IMR-90 (cell line): ENCODE data around the gene LRRC18. TPM values are rescaled to one million over a fixed set of nuclear protein-coding genes. Genes with fewer than 3 reads are reported as not detected.

Source experiments
- ATAC-seq: fragments of 200-7000 bp; cut with Tn5 transposase; 2 replicates; pipeline ENCODE4 v1.9.1; 2020; ENCODE audit warnings: low read depth, mild to moderate bottlenecking, moderate library complexity
- BruUV-seq: library from RNA; stranded (reverse); fragments of 400-500 nt; replicated peaks from 2 replicates; lab custom pipeline; 2021; lab: Mats Ljungman, UMichigan
- CTCF ChIA-PET: fragments of 300-600 bp; formaldehyde crosslinking; extraction: SDS; loops from one replicate; lab custom pipeline; 2021; ENCODE audit warnings: antibody characterized with exemption; lab: Yijun Ruan, JAX
- POLR2A ChIA-PET: fragments of 300-600 bp; sonication (Branson Sonifier 250); formaldehyde crosslinking; loops from one replicate; lab custom pipeline; 2022; ENCODE audit warnings: antibody characterized with exemption; ENCODE audit not compliant: unreplicated experiment; lab: Charles Lee
- DNase-seq: peaks from one replicate; pipeline ENCODE4 v3.0.0; 2013
- H2AFZ ChIP-seq: replicated peaks from 2 replicates; pipeline ENCODE3; 2013; ENCODE audit warnings: low read length, mild to moderate bottlenecking; ENCODE audit not compliant: poor library complexity
- H2AK5ac ChIP-seq: 2 replicates; pipeline ENCODE4 v1.6.1; 2013; ENCODE audit warnings: low read depth, low read length, inconsistent platforms
- H2AK9ac ChIP-seq: replicated peaks from 2 replicates; pipeline ENCODE3; 2013; ENCODE audit warnings: mild to moderate bottlenecking, low read depth, low read length, moderate library complexity; ENCODE audit not compliant: poor library complexity
- H2BK120ac ChIP-seq: 2 replicates; pipeline ENCODE4 v1.6.1; 2013; ENCODE audit warnings: low read depth, low read length, inconsistent platforms
- H2BK15ac ChIP-seq: 3 replicates; pipeline ENCODE4 v1.6.1; 2013; ENCODE audit warnings: low read depth, low read length, inconsistent platforms
- H2BK20ac ChIP-seq: 2 replicates; pipeline ENCODE4 v1.6.1; 2013; ENCODE audit warnings: low read depth, mild to moderate bottlenecking, inconsistent platforms, low read length, moderate library complexity
- H2BK5ac ChIP-seq: 2 replicates; pipeline ENCODE4 v1.6.1; 2013; ENCODE audit warnings: mild to moderate bottlenecking, low read depth, low read length, inconsistent platforms; ENCODE audit not compliant: poor library complexity, severe bottlenecking
- H3K14ac ChIP-seq: replicated peaks from 2 replicates; pipeline ENCODE4 v1.6.1; 2013; ENCODE audit warnings: low read depth, low read length, inconsistent platforms
- H3K18ac ChIP-seq: 2 replicates; pipeline ENCODE4 v1.6.1; 2013; ENCODE audit warnings: low read depth, low read length, control low read depth
- H3K23ac ChIP-seq: 2 replicates; pipeline ENCODE4 v1.6.1; 2013; ENCODE audit warnings: low read depth, low read length, inconsistent platforms
- H3K27ac ChIP-seq: 2 replicates; pipeline ENCODE4 v1.5.1; 2013; ENCODE audit warnings: mild to moderate bottlenecking, control low read depth, low read length; ENCODE audit not compliant: insufficient read depth
- H3K27me3 ChIP-seq: 2 replicates; pipeline ENCODE4 v1.6.1; 2013; ENCODE audit warnings: low read length; ENCODE audit not compliant: control insufficient read depth, insufficient read depth
- H3K36me3 ChIP-seq: 2 replicates; pipeline ENCODE4 v1.6.1; 2013; ENCODE audit warnings: low read length, mixed read lengths; ENCODE audit not compliant: control insufficient read depth, insufficient read depth
- H3K4ac ChIP-seq: 2 replicates; pipeline ENCODE4 v1.6.1; 2013; ENCODE audit warnings: low read depth, low read length, inconsistent platforms
- H3K4me1 ChIP-seq: 2 replicates; pipeline ENCODE4 v1.6.1; 2013; ENCODE audit warnings: low read length, mixed read lengths; ENCODE audit not compliant: control insufficient read depth, insufficient read depth
- H3K4me2 ChIP-seq: 2 replicates; pipeline ENCODE4 v1.6.1; 2013; ENCODE audit warnings: low read depth, mild to moderate bottlenecking, control low read depth, low read length, moderate library complexity
- H3K4me3 ChIP-seq: 2 replicates; pipeline ENCODE4 v1.5.1; 2013; ENCODE audit warnings: low read depth, mild to moderate bottlenecking, control low read depth, low read length, moderate library complexity; ENCODE audit not compliant: insufficient read depth
- H3K56ac ChIP-seq: 2 replicates; pipeline ENCODE4 v1.6.1; 2013; ENCODE audit warnings: low read length, inconsistent platforms; ENCODE audit not compliant: insufficient read depth; ENCODE audit errors: extremely low read depth
- H3K79me1 ChIP-seq, 2 experiments: 2 replicates each; pipeline ENCODE4 v1.6.1; 2013; ENCODE audit warnings: low read length in 2 of 2, inconsistent platforms in 1 of 2, low read depth in 1 of 2
- H3K9ac ChIP-seq: 2 replicates; pipeline ENCODE4 v1.6.1; 2013; ENCODE audit warnings: low read depth, low read length, control low read depth
- H3K9me1 ChIP-seq: 2 replicates; pipeline ENCODE4 v1.6.1; 2013; ENCODE audit warnings: low read length, inconsistent platforms; ENCODE audit not compliant: insufficient read depth
- H3K9me3 ChIP-seq: 2 replicates; pipeline ENCODE4 v1.6.1; 2013; ENCODE audit warnings: low read length; ENCODE audit not compliant: control insufficient read depth, insufficient read depth
- H4K20me1 ChIP-seq: 2 replicates; pipeline ENCODE4 v1.6.1; 2013; ENCODE audit warnings: low read length, inconsistent platforms; ENCODE audit not compliant: insufficient read depth
- H4K5ac ChIP-seq: 2 replicates; pipeline ENCODE4 v1.6.1; 2013; ENCODE audit warnings: mild to moderate bottlenecking, low read depth, low read length, control low read depth
- H4K8ac ChIP-seq, 2 experiments: 2 replicates each; pipeline ENCODE4 v1.6.1; 2013; ENCODE audit warnings: low read depth in 2 of 2, low read length in 2 of 2, control low read depth in 1 of 2, inconsistent platforms in 1 of 2
- H4K91ac ChIP-seq: 2 replicates; pipeline ENCODE4 v1.6.1; 2013; ENCODE audit warnings: low read depth, low read length, inconsistent platforms; ENCODE audit not compliant: insufficient read depth
- CEBPB ChIP-seq: IDR thresholded peaks from 2 replicates; pipeline ENCODE4 v1.6.1; 2012; ENCODE audit warnings: low read depth, low read length, improper control_type of control experiment
- MAFK ChIP-seq: IDR thresholded peaks from 2 replicates; pipeline ENCODE4 v1.6.1; 2012; ENCODE audit warnings: low read depth, low read length, improper control_type of control experiment
- NFE2L2 ChIP-seq: fragments of 150-350 bp; IDR thresholded peaks from 2 replicates; pipeline ENCODE4 v1.6.1; 2016; ENCODE audit warnings: low read depth, mild to moderate bottlenecking, low read length
- RAD21 ChIP-seq: IDR thresholded peaks from 2 replicates; pipeline ENCODE4 v1.6.1; 2012; ENCODE audit warnings: low read length, improper control_type of control experiment
- USF2 ChIP-seq: fragments of 150-350 bp; IDR thresholded peaks from 2 replicates; pipeline ENCODE4 v1.6.1; 2017; ENCODE audit warnings: mild to moderate bottlenecking, antibody characterized with exemption, low read length, low read depth
- WGBS, 2 experiments: methylation state at CpG; one replicate each; pipeline versions ENCODE4 v1.1.5 to v1.1.7; 2013; ENCODE audit warnings: missing lambda C conversion rate in 2 of 2; ENCODE audit not compliant: insufficient read length in 1 of 2; ENCODE audit errors: extremely low coverage in 2 of 2; 5-methylcytosine and 5-hydroxymethylcytosine counted together
- dilution Hi-C: fragments of 300-500 bp; cut with HindIII; formaldehyde crosslinking; loops from one replicate; pipeline ENCODE4 v1.14.3; 2018; ENCODE audit warnings: low sequenced_read_pairs; ENCODE audit not compliant: unreplicated experiment
- in situ Hi-C: fragments of 300-500 bp; cut with MboI; formaldehyde crosslinking; loops from 3 replicates; pipeline ENCODE4 v1.14.3; 2019; ENCODE audit warnings: low sequenced_read_pairs, inconsistent platforms, mixed read lengths
- intact Hi-C: fragments of 100-400 bp; cut with micrococcal nuclease; formaldehyde crosslinking; loops from 2 replicates; pipeline ENCODE4 v1.10.0; 2022
- polyA plus RNA-seq, 3 experiments: library from polyadenylated mRNA; depleted of rRNA; stranded (reverse); fragments of >200 nt; gene quantifications; 2 replicates each; pipeline ENCODE4 v1.2.3, GENCODE V29; 2012; ENCODE audit warnings: low replicate concordance in 1 of 3
- total RNA-seq: library from RNA; depleted of rRNA; stranded (reverse); fragments of >200 nt; gene quantifications from 2 replicates; pipeline ENCODE4 v1.2.3, GENCODE V29; 2012

Gene LRRC18
- total and polyA plus RNA-seq, 2 of the 4 experiments (the other 2 are of a cell fraction) = not detected

- ATAC-seq (no peak), DNase-seq (no peak)
- Histone ChIP-seq H3K18ac (no peak overlapping the region), H2BK15ac (no peak overlapping the region), H3K23ac (no peak overlapping the region), H4K20me1 (no peaks in the 10 kb centered on the region), H2AK9ac (no peak overlapping the region), H4K5ac (no peak overlapping the region), H2BK120ac (no peak overlapping the region), H3K14ac (no peak overlapping the region), H3K4me2 (no peak overlapping the region), H2AK5ac (no peak overlapping the region), H2BK20ac (no peak overlapping the region), H2BK5ac (no peak overlapping the region), H3K36me3 (no peaks in the 10 kb centered on the region), H3K9me3 (no peaks in the 10 kb centered on the region), H3K79me1 (no peaks in the 10 kb centered on the region), H3K27me3 (peaks cover 13% of the 10 kb centered on the region), H3K4ac (no peak overlapping the region), H2AFZ (no peak overlapping the region), H3K4me1 (no peaks in the 10 kb centered on the region), H4K8ac (no peak overlapping the region), H3K4me3 (no peak overlapping the region), H3K27ac (no peak overlapping the region), H3K56ac (no peak overlapping the region), H4K91ac (no peak overlapping the region), H3K9ac (no peak overlapping the region), H3K9me1 (no peaks in the 10 kb centered on the region)
- dilution Hi-C loops = no loop called here
- POLR2A ChIA-PET = no interaction called here
- BruUV-seq = no TSS peak
- in situ Hi-C loops = loop anchor here (5.0 kb wide), 1 partner anchor 538 kb away; no protein-coding TSS in a partner anchor
- no peak for TF ChIP-seq MAFK
- no peak for TF ChIP-seq USF2
- no peak for TF ChIP-seq RAD21
- TF ChIP-seq NFE2L2 = no peak
- no peak for TF ChIP-seq CEBPB
- intact Hi-C loops = loop anchor here (10.0 kb wide), 1 partner anchor 310 kb away; no protein-coding TSS in a partner anchor
- WGBS, 2 experiments = 67% methylated on average over 3 of the region's 12 CpGs; no CpG with 5 or more reads in 1 of the 2 experiments
- CTCF ChIA-PET = no interaction called here
These were observed 35.0 kb upstream of the LRRC18 start for GRCh38 chr10:48974510-48975156.
